HCT116 (cell line): ENCODE measurements around the gene SLC44A1. TPM values are rescaled to one million over a fixed set of nuclear protein-coding genes. Genes with fewer than 3 reads are reported as not detected.

Experiments used
- ATAC-seq: fragments of 200-7000 bp; cut with Tn5 transposase; 2 replicates; pipeline ENCODE4 v1.9.1; 2020; ENCODE audit warnings: mild to moderate bottlenecking, moderate library complexity
- BruUV-seq: library from RNA; stranded (reverse); fragments of 400-500 nt; replicated peaks from 2 replicates; lab custom pipeline; 2021; lab: Mats Ljungman, UMichigan
- CTCF ChIA-PET: fragments of 300-600 bp; sonication (Branson Sonifier 250); formaldehyde crosslinking; loops from one replicate; lab custom pipeline; 2021; ENCODE audit warnings: antibody characterized with exemption; lab: Charles Lee
- POLR2A ChIA-PET: fragments of 300-600, 350-600 bp; sonication (Branson Sonifier 250); formaldehyde crosslinking; loops from one replicate; lab custom pipeline; 2021; ENCODE audit warnings: antibody characterized with exemption; lab: Charles Lee
- RAD21 ChIA-PET, 2 experiments: fragments of 300-600 bp; sonication (Branson Sonifier 250); formaldehyde crosslinking; loops; one replicate each; lab custom pipeline; 2023; ENCODE audit warnings: low total read pairs in 2 of 2; ENCODE audit not compliant: uncharacterized antibody in 2 of 2, unreplicated experiment in 2 of 2, low non-redundant PET in 1 of 2; lab: Charles Lee
- DNase-seq: peaks from one replicate; pipeline ENCODE4 v3.0.0-alpha.2; 2010; ENCODE audit warnings: low read depth, low spot score
- H2AFZ ChIP-seq: fragments of 200-600 bp; shearing (Covaris generic), sonication (generic); 2 replicates; pipeline ENCODE4 v1.6.1; 2017; ENCODE audit warnings: low read depth, mixed run types, mixed read lengths, antibody characterized with exemption, low read length; ENCODE audit not compliant: poor library complexity, severe bottlenecking
- H3K27ac ChIP-seq: 2 replicates; pipeline ENCODE4 v1.5.1; 2012; ENCODE audit warnings: low read depth, low read length
- H3K27me3 ChIP-seq: fragments of 200-600 bp; sonication (generic); 2 replicates; pipeline ENCODE4 v1.6.1; 2016; ENCODE audit warnings: mixed run types, low read length, mixed read lengths; ENCODE audit not compliant: insufficient read depth
- H3K36me3 ChIP-seq, 2 experiments: fragments of 200-500 bp in 1 of 2; fragments of 200-600 bp in 1 of 2; sonication (Bioruptor generic) in 1 of 2; sonication (generic) in 1 of 2; 2 replicates each; pipeline versions ENCODE4 v1.5.1 to v1.6.1; 2014 to 2016; ENCODE audit warnings: low read length in 2 of 2, inconsistent platforms in 1 of 2, mixed read lengths in 1 of 2, mixed run types in 1 of 2; ENCODE audit not compliant: insufficient read depth in 2 of 2, control insufficient read depth in 1 of 2
- H3K4me1 ChIP-seq, 2 experiments: fragments of 200-600 bp in 1 of 2; sonication (generic) in 1 of 2; 2 replicates each; pipeline versions ENCODE4 v1.5.1 to v1.6.1; 2012 to 2017; ENCODE audit warnings: low read length in 2 of 2, inconsistent platforms in 1 of 2, mild to moderate bottlenecking in 1 of 2, mixed read lengths in 1 of 2, mixed run types in 1 of 2, moderate library complexity in 1 of 2; ENCODE audit not compliant: insufficient read depth in 2 of 2, control insufficient read depth in 1 of 2
- H3K4me2 ChIP-seq: fragments of 200-600 bp; sonication (generic); 2 replicates; pipeline ENCODE4 v1.6.1; 2017; ENCODE audit warnings: mixed run types, low read length, mixed read lengths
- H3K4me3 ChIP-seq, 2 experiments: fragments of 200-600 bp in 1 of 2; sonication (generic) in 1 of 2; replicated peaks in 1 of 2; 2 replicates each; pipeline ENCODE4 v1.5.1; 2011 to 2016; ENCODE audit warnings: low read length in 2 of 2, control low read depth in 1 of 2, low read depth in 1 of 2, mild to moderate bottlenecking in 1 of 2, mixed read lengths in 1 of 2, mixed run types in 1 of 2
- H3K79me2 ChIP-seq: fragments of 200-600 bp; sonication (generic); 2 replicates; pipeline ENCODE4 v1.6.1; 2017; ENCODE audit warnings: mild to moderate bottlenecking, mixed run types, low read length, moderate library complexity, mixed read lengths; ENCODE audit not compliant: insufficient read depth
- H3K9ac ChIP-seq: fragments of 200-600 bp; sonication (generic); 2 replicates; pipeline ENCODE4 v1.6.1; 2016; ENCODE audit warnings: low read length, mixed read lengths
- H3K9me2 ChIP-seq: fragments of 200-600 bp; sonication (generic), shearing (Covaris generic); 2 replicates; pipeline ENCODE4 v1.6.1; 2017; ENCODE audit warnings: mixed run types, mild to moderate bottlenecking, moderate library complexity; ENCODE audit not compliant: insufficient read depth
- H3K9me3 ChIP-seq, 2 experiments: fragments of 200-500 bp in 1 of 2; fragments of 200-600 bp in 1 of 2; sonication (Bioruptor generic) in 1 of 2; sonication (generic) in 1 of 2; 2 replicates each; pipeline ENCODE4 v1.6.1; 2014 to 2017; ENCODE audit warnings: low read length in 2 of 2, mixed read lengths in 2 of 2, inconsistent platforms in 1 of 2, low read depth in 1 of 2, mild to moderate bottlenecking in 1 of 2, mixed run types in 1 of 2, moderate library complexity in 1 of 2; ENCODE audit not compliant: control insufficient read depth in 1 of 2, insufficient read depth in 1 of 2
- H4K20me1 ChIP-seq: fragments of 200-600 bp; sonication (generic), shearing (Covaris generic); 2 replicates; pipeline ENCODE4 v1.6.1; 2017; ENCODE audit warnings: mixed run types, mild to moderate bottlenecking, moderate library complexity; ENCODE audit not compliant: insufficient read depth
- ATF3 ChIP-seq: IDR thresholded peaks from 2 replicates; pipeline ENCODE4 v1.6.1; 2012
- CBX3 ChIP-seq: IDR thresholded peaks from 2 replicates; pipeline ENCODE4 v1.6.1; 2012; ENCODE audit warnings: low read depth
- CEBPB ChIP-seq: IDR thresholded peaks from 2 replicates; pipeline ENCODE4 v1.6.1; 2012; ENCODE audit warnings: low read depth
- EGR1 ChIP-seq: IDR thresholded peaks from 2 replicates; pipeline ENCODE4 v1.6.1; 2012; ENCODE audit warnings: low read depth
- ELF1 ChIP-seq: IDR thresholded peaks from 2 replicates; pipeline ENCODE4 v1.6.1; 2012; ENCODE audit warnings: low read depth, borderline replicate concordance
- FOSL1 ChIP-seq: IDR thresholded peaks from 2 replicates; pipeline ENCODE4 v1.6.1; 2012; ENCODE audit warnings: low read depth
- JUND ChIP-seq: IDR thresholded peaks from 2 replicates; pipeline ENCODE4 v1.6.1; 2012
- POLR2A ChIP-seq: IDR thresholded peaks from 2 replicates; pipeline ENCODE4 v1.7.0; 2011; ENCODE audit warnings: borderline replicate concordance; ENCODE audit not compliant: insufficient read depth, insufficient read length; ENCODE audit errors: extremely low read depth
- POLR2AphosphoS5 ChIP-seq: IDR thresholded peaks from 2 replicates; pipeline ENCODE4 v1.6.1; 2011; ENCODE audit warnings: mild to moderate bottlenecking, low read depth, low read length, moderate library complexity
- RAD21 ChIP-seq: IDR thresholded peaks from 2 replicates; pipeline ENCODE4 v1.6.1; 2012; ENCODE audit warnings: low read depth, mild to moderate bottlenecking
- REST ChIP-seq: IDR thresholded peaks from 2 replicates; pipeline ENCODE4 v1.6.1; 2012; ENCODE audit warnings: low read depth
- SP1 ChIP-seq: IDR thresholded peaks from 2 replicates; pipeline ENCODE4 v1.6.1; 2012; ENCODE audit warnings: low read depth
- TCF7L2 ChIP-seq: IDR thresholded peaks from 2 replicates; pipeline ENCODE4 v1.7.0; 2011; ENCODE audit warnings: borderline replicate concordance, inconsistent platforms; ENCODE audit not compliant: insufficient read depth, insufficient read length; ENCODE audit errors: extremely low read depth
- YY1 ChIP-seq: IDR thresholded peaks from 2 replicates; pipeline ENCODE4 v1.6.1; 2011; ENCODE audit warnings: low read length, low read depth, moderate library complexity, mild to moderate bottlenecking; ENCODE audit not compliant: insufficient replicate concordance; ENCODE audit errors: extremely low read depth
- ZFX ChIP-seq: fragments of 450-650 bp; IDR thresholded peaks from 2 replicates; pipeline ENCODE4 v1.6.1; 2017
- ZNF274 ChIP-seq: fragments of 200-500 bp; sonication (Bioruptor generic); IDR thresholded peaks from 2 replicates; pipeline ENCODE4 v1.6.1; 2014; ENCODE audit warnings: mild to moderate bottlenecking, low read depth, low read length, inconsistent platforms
- intact Hi-C: fragments of 100-400 bp; cut with micrococcal nuclease; formaldehyde crosslinking; loops from 2 replicates; pipeline ENCODE4 v1.10.0; 2022
- total RNA-seq: library from RNA; stranded (reverse); gene quantifications from one replicate; pipeline ENCODE4 v1.2.1, GENCODE V29; 2021; ENCODE audit not compliant: unreplicated experiment
- TF ChIP-seq, protein P1 (sequence below): IDR thresholded peaks from 2 replicates; pipeline ENCODE4 v1.6.1; 2011; ENCODE audit warnings: mild to moderate bottlenecking, low read length, moderate library complexity; ENCODE audit not compliant: insufficient replicate concordance; ENCODE audit errors: extremely low read depth
- TF ChIP-seq, protein P2 (sequence below): IDR thresholded peaks from 2 replicates; pipeline ENCODE4 v1.6.1; 2012
- TF ChIP-seq, protein P3 (sequence below), 3 experiments: fragments of 200-600 bp in 1 of 3; sonication (generic) in 1 of 3; IDR thresholded peaks in 2 of 3; conservative IDR thresholded peaks in 1 of 3; 2 replicates each; pipeline ENCODE4 v1.5.1; 2012 to 2017; ENCODE audit warnings: low read depth in 2 of 3, low read length in 2 of 3, antibody characterized with exemption in 1 of 3, borderline replicate concordance in 1 of 3, control low read depth in 1 of 3, mild to moderate bottlenecking in 1 of 3, mixed read lengths in 1 of 3, mixed run types in 1 of 3, moderate library complexity in 1 of 3; ENCODE audit not compliant: insufficient read depth in 1 of 3

Gene SLC44A1
- total RNA-seq, 1 experiment from 2014 or later = 44.1 TPM

- intact Hi-C loops = no loop called here
- ChIA-PET CTCF (no interaction called here), RAD21 (no interaction called here), POLR2A (no interaction called here)
- no peak for DNase-seq
- no peaks in the 10 kb centered on the region for H3K4me1 ChIP-seq
- no peak overlapping the region for H3K27ac ChIP-seq
- ATAC-seq = no peak
- H3K9ac ChIP-seq = no peak overlapping the region
- no peak for TF ChIP-seq POLR2A
- no peak for TF ChIP-seq ZFX
- TF ChIP-seq YY1 = no peak
- no peak for TF ChIP-seq EGR1
- no peak for TF ChIP-seq CEBPB
- no peak for TF ChIP-seq POLR2AphosphoS5
- TF ChIP-seq CBX3 = no peak
- no peak for TF ChIP-seq ELF1
- TF ChIP-seq, protein P1, sequence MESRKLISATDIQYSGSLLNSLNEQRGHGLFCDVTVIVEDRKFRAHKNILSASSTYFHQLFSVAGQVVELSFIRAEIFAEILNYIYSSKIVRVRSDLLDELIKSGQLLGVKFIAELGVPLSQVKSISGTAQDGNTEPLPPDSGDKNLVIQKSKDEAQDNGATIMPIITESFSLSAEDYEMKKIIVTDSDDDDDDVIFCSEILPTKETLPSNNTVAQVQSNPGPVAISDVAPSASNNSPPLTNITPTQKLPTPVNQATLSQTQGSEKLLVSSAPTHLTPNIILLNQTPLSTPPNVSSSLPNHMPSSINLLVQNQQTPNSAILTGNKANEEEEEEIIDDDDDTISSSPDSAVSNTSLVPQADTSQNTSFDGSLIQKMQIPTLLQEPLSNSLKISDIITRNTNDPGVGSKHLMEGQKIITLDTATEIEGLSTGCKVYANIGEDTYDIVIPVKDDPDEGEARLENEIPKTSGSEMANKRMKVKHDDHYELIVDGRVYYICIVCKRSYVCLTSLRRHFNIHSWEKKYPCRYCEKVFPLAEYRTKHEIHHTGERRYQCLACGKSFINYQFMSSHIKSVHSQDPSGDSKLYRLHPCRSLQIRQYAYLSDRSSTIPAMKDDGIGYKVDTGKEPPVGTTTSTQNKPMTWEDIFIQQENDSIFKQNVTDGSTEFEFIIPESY = no peak
- TF ChIP-seq, protein P2, sequence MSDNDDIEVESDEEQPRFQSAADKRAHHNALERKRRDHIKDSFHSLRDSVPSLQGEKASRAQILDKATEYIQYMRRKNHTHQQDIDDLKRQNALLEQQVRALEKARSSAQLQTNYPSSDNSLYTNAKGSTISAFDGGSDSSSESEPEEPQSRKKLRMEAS = no peak
- TF ChIP-seq RAD21 = no peak
- TF ChIP-seq FOSL1 = no peak
- TF ChIP-seq JUND = no peak
- TF ChIP-seq SP1 = no peak
- no peak for TF ChIP-seq ATF3
- no peak for TF ChIP-seq ZNF274
- TF ChIP-seq, protein P3, sequence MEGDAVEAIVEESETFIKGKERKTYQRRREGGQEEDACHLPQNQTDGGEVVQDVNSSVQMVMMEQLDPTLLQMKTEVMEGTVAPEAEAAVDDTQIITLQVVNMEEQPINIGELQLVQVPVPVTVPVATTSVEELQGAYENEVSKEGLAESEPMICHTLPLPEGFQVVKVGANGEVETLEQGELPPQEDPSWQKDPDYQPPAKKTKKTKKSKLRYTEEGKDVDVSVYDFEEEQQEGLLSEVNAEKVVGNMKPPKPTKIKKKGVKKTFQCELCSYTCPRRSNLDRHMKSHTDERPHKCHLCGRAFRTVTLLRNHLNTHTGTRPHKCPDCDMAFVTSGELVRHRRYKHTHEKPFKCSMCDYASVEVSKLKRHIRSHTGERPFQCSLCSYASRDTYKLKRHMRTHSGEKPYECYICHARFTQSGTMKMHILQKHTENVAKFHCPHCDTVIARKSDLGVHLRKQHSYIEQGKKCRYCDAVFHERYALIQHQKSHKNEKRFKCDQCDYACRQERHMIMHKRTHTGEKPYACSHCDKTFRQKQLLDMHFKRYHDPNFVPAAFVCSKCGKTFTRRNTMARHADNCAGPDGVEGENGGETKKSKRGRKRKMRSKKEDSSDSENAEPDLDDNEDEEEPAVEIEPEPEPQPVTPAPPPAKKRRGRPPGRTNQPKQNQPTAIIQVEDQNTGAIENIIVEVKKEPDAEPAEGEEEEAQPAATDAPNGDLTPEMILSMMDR (IDR thresholded peaks at IDR 0.05 in 2 of 3, conservative IDR thresholded peaks at IDR 0.05 in 1 of 3; ENCODE audit: borderline replicate concordance in 1 of 3, insufficient read depth in 1 of 3, low read depth in 2 of 3, low read length in 2 of 3) = no peak
- TF ChIP-seq REST = no peak
- TF ChIP-seq TCF7L2 = no peak
- no peaks in the 10 kb centered on the region; the same call in 1 of the 2 replicates for H4K20me1 ChIP-seq
- H3K9me3 ChIP-seq = no peaks in the 10 kb centered on the region
- no peaks in the 10 kb centered on the region; a peak in 1 of 4 replicates for H3K36me3 ChIP-seq
- H3K27me3 ChIP-seq = no peaks in the 10 kb centered on the region
- H2AFZ ChIP-seq = no peak overlapping the region
- no peaks in the 10 kb centered on the region for H3K79me2 ChIP-seq
- H3K4me2 ChIP-seq = no peak overlapping the region
- no peaks in the 10 kb centered on the region for H3K9me2 ChIP-seq
- BruUV-seq = no TSS peak
- H3K4me3 ChIP-seq = no peak overlapping the region
These were observed 125.5 kb downstream of the SLC44A1 start for GRCh38 chr9:105369911-105370310.
